Heart left ventricle (tissue), 16 donors: Measurements from ENCODE around the gene CKB. TPM values are rescaled to one million over a fixed set of nuclear protein-coding genes. Genes with fewer than 3 reads are reported as not detected.

ENCODE experiments used
- ATAC-seq, 4 donors: fragments of 200-7000 bp; cut with Tn5 transposase; one replicate each; pipeline ENCODE4 v1.9.1; 2020 to 2022; ENCODE audit warnings: moderate library complexity in 4 of 4, mild to moderate bottlenecking in 3 of 4, moderate number of reproducible peaks in 1 of 4
- DNase-seq, 5 donors: peaks; one replicate each; pipeline ENCODE4 v3.0.0-alpha.2; 2020
- H3K27ac ChIP-seq, 12 donors: fragments of 200-600 bp; sonication (generic) in 4 of 12; one replicate each; pipeline versions ENCODE4 v1.5.0 to v1.8.0; 2016 to 2022; ENCODE audit warnings: mild to moderate bottlenecking in 2 of 12
- H3K27me3 ChIP-seq, 9 donors: fragments of 200-600 bp; sonication (generic) in 2 of 9; one replicate each; pipeline versions ENCODE4 v1.5.1 to v1.8.0; 2016 to 2022; ENCODE audit warnings: mild to moderate bottlenecking in 3 of 9
- H3K36me3 ChIP-seq, 9 donors: fragments of 200-600 bp; sonication (generic) in 2 of 9; one replicate each; pipeline versions ENCODE4 v1.5.0 to v1.8.0; 2018 to 2022; ENCODE audit warnings: mild to moderate bottlenecking in 2 of 9
- H3K4me1 ChIP-seq, 12 donors: fragments of 200-600 bp; sonication (generic) in 4 of 12; one replicate each; pipeline versions ENCODE4 v1.5.0 to v1.8.0; 2016 to 2022; ENCODE audit warnings: mild to moderate bottlenecking in 3 of 12
- H3K4me3 ChIP-seq, 12 donors: fragments of 200-600 bp; sonication (generic) in 4 of 12; one replicate each; pipeline versions ENCODE4 v1.5.0 to v1.8.0; 2017 to 2022; ENCODE audit warnings: mild to moderate bottlenecking in 9 of 12, moderate library complexity in 4 of 12
- H3K9me3 ChIP-seq, 12 donors: fragments of 200-600 bp; sonication (generic) in 4 of 12; one replicate each; pipeline versions ENCODE4 v1.5.0 to v1.8.0; 2016 to 2022; ENCODE audit warnings: mild to moderate bottlenecking in 1 of 12
- POLR2A ChIP-seq, 2 donors: fragments of 450-650 bp; IDR thresholded peaks; one replicate each; pipeline ENCODE4 v1.6.1; 2017; ENCODE audit warnings: antibody characterized with exemption in 2 of 2, mild to moderate bottlenecking in 2 of 2, moderate library complexity in 2 of 2
- WGBS, 4 donors: extraction: QIAGEN DNeasy Blood & Tissue Kit in 2 of 4; methylation state at CpG; one replicate each; pipeline versions ENCODE4 v1.1.5 to v1.1.7; 2013 to 2018; 5-methylcytosine and 5-hydroxymethylcytosine counted together
- intact Hi-C, 10 donors: fragments of 100-400 bp; cut with DNase I; formaldehyde crosslinking; loops; one replicate each; pipeline versions ENCODE4 v1.11.1 to v1.14.2; 2022
- polyA plus RNA-seq, 2 donors: library from polyadenylated mRNA; stranded (reverse); fragments of 200-250 nt; gene quantifications; one replicate each; pipeline ENCODE4 v1.2.3, GENCODE V29; 2013
- total RNA-seq, 9 donors: library from RNA; depleted of rRNA in 2 of 9; stranded (reverse); fragments of >200 nt in 2 of 9; fragmentation: NEBNext Ultra II Directional in 3 of 9; extraction: Animal tissue kit (Norgen Biotek cat#: 25700) in 3 of 9; gene quantifications; one replicate each; pipeline versions ENCODE4 v1.1.0 to v1.2.4, GENCODE V29; 2016 to 2023
- TF ChIP-seq, protein P1 (sequence below), 12 donors: fragments of 200-600 bp; sonication (generic) in 4 of 12; IDR thresholded peaks; one replicate each; pipeline versions ENCODE4 v1.5.0 to v1.8.0; 2018 to 2022; ENCODE audit warnings: antibody characterized with exemption in 12 of 12, mild to moderate bottlenecking in 5 of 12
- donor health status: ischemic (EF 13 %, LVEDD 7.1; RV severe dilation, severe dysfunction).
- donor health status: healthy with polysubstance abuse.
- donor health status: DM: no; HTN: yes; CAD: no.
- donor health status: DM: no; HTN: no; CAD: no.
- donor health status: ischemic (EF 25% LVEDD 6.9; RV normal size, moderate dysfunction).
- donor health status: ischemic (EF 25% LVEDD 5.7; RV mildly dilated, moderate dysfunction).
- donor health status: healthy.
- donor health status: DM: yes; HTN: yes; CAD: no.
- donor health status: ischemic (EF 35%, LVEDD 5.7; RV mildly dilated, moderate dysfunction).
- donor health status: nonischemic (EF 11% LVEDD 7.7; RV severe dilation, severe dysfunction).
- donor health status: DM: yes; HTN: yes; CAD: no.
- donor health status: PGD.
- donor health status: ischemic (EF 29% LVEDD 5.4; RV normal size, mild dysfunction).
- donor health status: nonischemic (EF 23%, LVEDD 6.1; RV moderate dilation, normal function).

CKB gene
- total and polyA plus RNA-seq, 11 donors: 203 to 1,105 (median 529) TPM

DNA sequence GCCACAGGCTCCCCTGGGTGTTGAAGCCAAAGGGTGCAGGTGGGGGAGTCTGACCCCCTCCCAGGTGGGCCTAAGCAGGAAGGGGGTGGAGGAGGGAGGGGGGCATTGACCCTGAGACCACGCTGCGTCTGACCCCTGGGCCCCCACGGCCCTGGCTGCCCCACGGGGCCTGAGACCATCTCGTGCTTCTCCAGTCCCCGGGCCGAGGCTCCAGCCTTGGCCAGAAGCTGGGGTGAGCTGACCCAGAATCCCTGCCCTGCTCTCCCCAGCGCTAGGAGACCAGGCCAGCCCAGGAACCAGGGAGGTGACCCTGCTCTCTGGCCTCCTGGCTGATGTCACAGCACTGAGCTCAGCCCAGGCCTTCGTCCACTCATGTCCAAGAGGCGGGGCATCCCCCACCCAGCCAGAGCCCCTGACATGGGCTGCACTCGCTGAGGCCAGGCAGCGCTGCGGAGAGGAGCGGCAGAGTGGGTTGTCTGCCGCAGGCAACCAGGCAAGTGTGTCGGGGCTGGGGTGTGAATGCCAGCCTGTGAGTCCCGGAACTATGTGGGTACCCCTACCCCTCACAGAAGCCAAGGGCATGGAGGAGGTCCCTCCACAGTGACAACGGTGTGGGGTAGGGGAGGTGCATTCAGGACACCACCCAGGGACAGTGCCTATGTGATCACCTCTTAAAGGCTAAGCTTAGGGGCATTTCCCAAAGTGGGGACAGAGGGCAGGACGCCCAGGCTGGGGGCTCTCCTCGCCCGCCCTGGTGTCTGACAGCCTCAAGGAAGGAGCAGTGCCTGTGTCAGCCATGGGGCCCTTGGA is 12.7 kb upstream of the CKB start:
- intact Hi-C loops: no loop called here
- Histone ChIP-seq H3K9me3 (no peaks in the 10 kb centered on the region), H3K4me1 (peaks cover 0 to 34% (median 23%) of the 10 kb centered on the region in 12 donors), H3K4me3 (no peak overlapping the region), H3K27ac (peak overlapping the region in 2 of 12 donors; percentile 14 to 91), H3K36me3 (peaks cover 0 to 29% (median 4%) of the 10 kb centered on the region in 9 donors), H3K27me3 (no peaks in the 10 kb centered on the region)
- peak in 1 of 5 donors; percentile 55 for DNase-seq
- no peak for ATAC-seq
- 85 to 93% (median 89%) methylated on average over 8 to 21 of the region's 21 CpGs for WGBS, 4 donors
- TF ChIP-seq POLR2A (IDR thresholded peaks at IDR 0.05): no peak
- TF ChIP-seq, protein P1, sequence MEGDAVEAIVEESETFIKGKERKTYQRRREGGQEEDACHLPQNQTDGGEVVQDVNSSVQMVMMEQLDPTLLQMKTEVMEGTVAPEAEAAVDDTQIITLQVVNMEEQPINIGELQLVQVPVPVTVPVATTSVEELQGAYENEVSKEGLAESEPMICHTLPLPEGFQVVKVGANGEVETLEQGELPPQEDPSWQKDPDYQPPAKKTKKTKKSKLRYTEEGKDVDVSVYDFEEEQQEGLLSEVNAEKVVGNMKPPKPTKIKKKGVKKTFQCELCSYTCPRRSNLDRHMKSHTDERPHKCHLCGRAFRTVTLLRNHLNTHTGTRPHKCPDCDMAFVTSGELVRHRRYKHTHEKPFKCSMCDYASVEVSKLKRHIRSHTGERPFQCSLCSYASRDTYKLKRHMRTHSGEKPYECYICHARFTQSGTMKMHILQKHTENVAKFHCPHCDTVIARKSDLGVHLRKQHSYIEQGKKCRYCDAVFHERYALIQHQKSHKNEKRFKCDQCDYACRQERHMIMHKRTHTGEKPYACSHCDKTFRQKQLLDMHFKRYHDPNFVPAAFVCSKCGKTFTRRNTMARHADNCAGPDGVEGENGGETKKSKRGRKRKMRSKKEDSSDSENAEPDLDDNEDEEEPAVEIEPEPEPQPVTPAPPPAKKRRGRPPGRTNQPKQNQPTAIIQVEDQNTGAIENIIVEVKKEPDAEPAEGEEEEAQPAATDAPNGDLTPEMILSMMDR (IDR thresholded peaks at IDR 0.05): no peak

DNA sequence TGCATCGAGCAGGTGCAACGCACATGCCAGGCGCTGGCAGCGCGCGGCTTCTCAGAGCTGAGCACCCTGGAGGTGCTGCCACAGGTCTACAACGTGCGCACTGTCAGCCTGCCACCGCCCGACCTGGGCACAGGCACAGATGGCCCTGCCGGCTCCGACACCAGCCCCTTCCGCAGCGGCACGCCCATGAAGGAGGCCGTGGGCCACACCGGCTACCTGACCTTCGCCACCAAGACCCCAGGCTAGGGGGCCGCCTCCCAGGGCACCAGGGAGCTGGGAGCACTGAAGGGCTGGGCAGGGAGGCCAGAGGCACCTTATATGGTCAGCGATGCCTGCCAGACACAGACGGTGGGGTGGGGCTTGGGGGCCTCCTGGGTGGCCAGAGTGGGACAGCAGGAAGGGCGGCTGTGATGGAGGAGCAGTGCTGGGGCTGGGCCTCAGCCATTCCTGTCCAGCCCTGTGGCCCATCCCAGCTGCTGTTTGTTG is 12.0 kb upstream of the CKB start:
- DNase-seq (no peak), ATAC-seq (no peak)
- Histone ChIP-seq H3K27me3 (no peaks in the 10 kb centered on the region), H3K4me3 (no peak overlapping the region), H3K36me3 (peaks cover 0 to 29% (median 4%) of the 10 kb centered on the region in 9 donors), H3K9me3 (no peaks in the 10 kb centered on the region), H3K27ac (peak overlapping the region in 2 of 12 donors; percentile 14 to 91), H3K4me1 (peaks cover 3 to 37% (median 27%) of the 10 kb centered on the region in 12 donors)
- intact Hi-C loops: no loop called here
- 86 to 93% (median 88%) methylated on average over 12 to 22 of the region's 22 CpGs for WGBS, 4 donors
- TF ChIP-seq, protein P1 (IDR thresholded peaks at IDR 0.05): no peak
- TF ChIP-seq POLR2A (IDR thresholded peaks at IDR 0.05): no peak

DNA sequence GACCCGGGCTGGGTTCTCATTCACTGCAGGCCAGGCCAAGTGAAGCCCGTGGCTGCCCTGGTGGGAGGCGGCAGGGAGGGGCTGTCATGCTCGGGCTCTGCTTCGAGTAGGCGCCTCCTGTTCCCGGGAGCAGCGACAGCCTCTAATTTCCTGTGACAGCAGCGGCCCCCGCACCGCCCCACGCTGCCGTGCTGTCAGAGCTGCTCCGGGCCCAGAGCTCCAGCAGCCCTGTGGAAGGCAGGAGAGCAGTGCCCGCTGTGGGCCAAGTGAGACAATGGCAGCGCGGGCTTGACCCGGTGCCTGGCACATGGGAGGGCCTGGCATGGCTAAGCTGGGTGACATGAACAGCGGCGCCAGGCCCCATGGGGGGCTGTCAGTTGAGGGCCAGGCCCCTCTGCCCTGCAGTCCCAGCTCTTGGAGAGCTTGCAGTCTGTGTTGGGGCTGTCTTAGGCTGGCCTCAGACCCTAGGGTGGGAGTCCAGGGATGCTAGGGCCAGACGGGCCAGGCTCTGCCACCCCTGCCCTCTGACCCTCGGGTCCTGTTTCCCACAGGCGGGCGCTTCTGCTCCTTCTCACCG is 11.5 kb upstream of the CKB start:
- TF ChIP-seq, protein P1 (IDR thresholded peaks at IDR 0.05): no peak
- TF ChIP-seq POLR2A (IDR thresholded peaks at IDR 0.05): no peak
- Histone ChIP-seq H3K27me3 (no peaks in the 10 kb centered on the region), H3K4me3 (no peak overlapping the region), H3K27ac (peak overlapping the region in 2 of 12 donors; percentile 34 to 91), H3K9me3 (no peaks in the 10 kb centered on the region), H3K4me1 (peaks cover 3 to 36% (median 26%) of the 10 kb centered on the region in 12 donors), H3K36me3 (peaks cover 0 to 29% (median 4%) of the 10 kb centered on the region in 9 donors)
- intact Hi-C loops: no loop called here
- DNase-seq (no peak), ATAC-seq (no peak)
- WGBS, 4 donors: 78 to 93% (median 90%) methylated on average over 9 to 25 of the region's 25 CpGs
